ENCODE data around the gene TMEM131.

Gene TMEM131

GRCh38 chr2:97993926-97994325 lies 1.8 kb downstream of the TMEM131 start:
- no peak for DNase-seq
- H3K14ac ChIP-seq (ENCODE audit: low read length in 2 of 2): no peak overlapping the region
- H3K27me3 ChIP-seq (ENCODE audit: control insufficient read depth in 1 of 2, insufficient read depth in 1 of 2, low read length in 2 of 2): no peaks in the 10 kb centered on the region
- H2AFZ ChIP-seq (ENCODE audit: low read depth, low read length): no peak overlapping the region
- H3K27ac ChIP-seq (ENCODE audit: low read length, poor library complexity, severe bottlenecking): no peak overlapping the region
- no peak overlapping the region for H3K4ac ChIP-seq (ENCODE audit: low read depth in 1 of 2, low read length in 2 of 2)
- H2BK15ac ChIP-seq (ENCODE audit: low read depth, poor library complexity, severe bottlenecking): no peak overlapping the region
- no peak overlapping the region for H2AK5ac ChIP-seq (ENCODE audit: low read length, severe bottlenecking)
- no peak overlapping the region for H3K23ac ChIP-seq (ENCODE audit: low read length in 2 of 2)
- no peak overlapping the region for H2BK12ac ChIP-seq (ENCODE audit: low read length in 2 of 2)
- peak overlapping the region; percentile 79 for H3K4me2 ChIP-seq (ENCODE audit: low read length, poor library complexity, severe bottlenecking)
- H2BK120ac ChIP-seq (ENCODE audit: low read depth, low read length): no peak overlapping the region
- WGBS: 67% methylated on average over 5 of the region's 6 CpGs
- H3K9ac ChIP-seq (ENCODE audit: low read length): peak overlapping the region; percentile 95
- H3K9me3 ChIP-seq (ENCODE audit: control insufficient read depth, low read length): no peaks in the 10 kb centered on the region
- H2BK5ac ChIP-seq (ENCODE audit: low read depth, low read length, poor library complexity, severe bottlenecking): no peak overlapping the region
- H3K18ac ChIP-seq (ENCODE audit: low read depth in 1 of 2, low read length in 2 of 2): no peak overlapping the region
- H3K4me3 ChIP-seq (ENCODE audit: insufficient read depth in 1 of 2, low read depth in 1 of 2, low read length in 2 of 2): peak overlapping the region in 1 of 2 experiments; percentile 91
- H3K4me1 ChIP-seq (ENCODE audit: control insufficient read depth, insufficient read depth, low read depth, low read length): peaks cover 8% of the 10 kb centered on the region
- no peak overlapping the region for H4K8ac ChIP-seq (ENCODE audit: low read length)
- no peak overlapping the region for H4K91ac ChIP-seq (ENCODE audit: low read length)
- H3K36me3 ChIP-seq (ENCODE audit: control insufficient read depth in 1 of 2, insufficient read depth in 2 of 2, low read depth in 1 of 2, low read length in 2 of 2): no peaks in the 10 kb centered on the region
- peaks cover 2% of the 10 kb centered on the region for H3K79me1 ChIP-seq (replicated peaks; ENCODE audit: low read length, poor library complexity, severe bottlenecking)

DNA sequence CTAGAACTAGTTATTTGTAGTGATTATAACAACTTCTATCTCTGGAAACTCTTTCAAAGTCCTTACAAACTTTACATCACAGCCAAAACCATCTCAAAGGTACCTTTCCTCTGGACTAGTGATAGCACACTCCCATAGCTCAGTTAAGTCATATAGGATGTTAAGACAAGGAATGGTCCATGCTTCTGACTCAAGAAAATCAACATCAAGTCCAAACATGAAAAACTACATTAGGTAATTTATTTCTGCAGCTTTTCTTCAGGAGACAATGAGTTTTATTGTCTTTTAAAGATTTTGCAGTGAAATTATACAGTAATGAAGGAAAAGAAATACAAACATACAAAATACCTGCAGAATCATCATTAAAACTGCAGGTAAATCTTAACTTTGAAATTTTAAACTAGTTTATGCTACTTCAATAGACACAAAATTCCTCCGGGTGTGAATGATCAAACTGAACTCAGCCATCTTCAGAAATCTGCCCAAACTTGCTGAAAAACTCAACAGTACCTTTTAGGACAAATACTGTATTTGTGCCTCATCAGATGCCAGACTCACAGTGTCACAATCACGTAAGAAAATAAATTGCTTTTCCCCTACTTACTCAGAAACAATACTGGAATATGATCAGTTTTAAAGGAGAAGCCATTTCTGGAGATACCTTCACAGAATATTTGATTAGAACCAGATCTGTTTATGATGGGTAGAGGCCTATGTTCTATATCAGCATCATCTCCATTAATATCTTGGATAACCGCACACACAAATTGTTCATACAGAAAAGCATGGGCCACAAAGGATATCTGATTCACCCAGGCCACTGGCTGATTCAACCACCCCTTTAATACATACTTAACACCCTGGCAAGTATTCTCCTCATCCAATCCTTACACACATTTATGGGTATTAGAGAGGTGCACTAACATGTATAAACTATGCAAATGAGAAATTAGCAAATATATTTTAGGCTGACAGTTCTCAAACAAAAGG lies 2.6 kb downstream of the TMEM131 start:
- H2AFZ ChIP-seq (ENCODE audit: low read depth, low read length): no peak overlapping the region
- peak overlapping the region in 1 of 2 experiments; percentile 91 for H3K4me3 ChIP-seq (ENCODE audit: insufficient read depth in 1 of 2, low read depth in 1 of 2, low read length in 2 of 2)
- H2BK15ac ChIP-seq (ENCODE audit: low read depth, poor library complexity, severe bottlenecking): no peak overlapping the region
- no peak overlapping the region for H4K91ac ChIP-seq (ENCODE audit: low read length)
- no peak overlapping the region for H3K27ac ChIP-seq (ENCODE audit: low read length, poor library complexity, severe bottlenecking)
- no peak overlapping the region for H2BK12ac ChIP-seq (ENCODE audit: low read length in 2 of 2)
- WGBS: 72% methylated on average over 2 of the region's 3 CpGs
- no peak overlapping the region for H3K4ac ChIP-seq (ENCODE audit: low read depth in 1 of 2, low read length in 2 of 2)
- no peak overlapping the region for H3K23ac ChIP-seq (ENCODE audit: low read length in 2 of 2)
- H3K14ac ChIP-seq (ENCODE audit: low read length in 2 of 2): no peak overlapping the region
- H2BK120ac ChIP-seq (ENCODE audit: low read depth, low read length): no peak overlapping the region
- H3K79me1 ChIP-seq (replicated peaks; ENCODE audit: low read length, poor library complexity, severe bottlenecking): peaks cover 2% of the 10 kb centered on the region
- peak overlapping the region; percentile 95 for H3K9ac ChIP-seq (ENCODE audit: low read length)
- H3K4me1 ChIP-seq (ENCODE audit: control insufficient read depth, insufficient read depth, low read depth, low read length): peaks cover 8% of the 10 kb centered on the region
- H3K18ac ChIP-seq (ENCODE audit: low read depth in 1 of 2, low read length in 2 of 2): no peak overlapping the region
- H2AK5ac ChIP-seq (ENCODE audit: low read length, severe bottlenecking): no peak overlapping the region
- H3K36me3 ChIP-seq (ENCODE audit: control insufficient read depth in 1 of 2, insufficient read depth in 2 of 2, low read depth in 1 of 2, low read length in 2 of 2): no peaks in the 10 kb centered on the region
- peaks cover 5% of the 10 kb centered on the region for H3K9me3 ChIP-seq (ENCODE audit: control insufficient read depth, low read length)
- H4K8ac ChIP-seq (ENCODE audit: low read length): no peak overlapping the region
- H3K4me2 ChIP-seq (ENCODE audit: low read length, poor library complexity, severe bottlenecking): peak overlapping the region; percentile 18
- no peak for DNase-seq
- H3K27me3 ChIP-seq (ENCODE audit: control insufficient read depth in 1 of 2, insufficient read depth in 1 of 2, low read length in 2 of 2): no peaks in the 10 kb centered on the region
- no peak overlapping the region for H2BK5ac ChIP-seq (ENCODE audit: low read depth, low read length, poor library complexity, severe bottlenecking)

GRCh38 chr2:97991081-97991856 lies 4.5 kb downstream of the TMEM131 start:
- no peak overlapping the region for H3K4ac ChIP-seq (ENCODE audit: low read depth in 1 of 2, low read length in 2 of 2)
- peaks cover 2% of the 10 kb centered on the region for H3K79me1 ChIP-seq (replicated peaks; ENCODE audit: low read length, poor library complexity, severe bottlenecking)
- no peak overlapping the region for H3K9ac ChIP-seq (ENCODE audit: low read length)
- peaks cover 6% of the 10 kb centered on the region for H3K4me1 ChIP-seq (ENCODE audit: control insufficient read depth, insufficient read depth, low read depth, low read length)
- no peak overlapping the region for H2BK120ac ChIP-seq (ENCODE audit: low read depth, low read length)
- no peak overlapping the region for H3K27ac ChIP-seq (ENCODE audit: low read length, poor library complexity, severe bottlenecking)
- H4K91ac ChIP-seq (ENCODE audit: low read length): no peak overlapping the region
- H4K8ac ChIP-seq (ENCODE audit: low read length): no peak overlapping the region
- H3K27me3 ChIP-seq (ENCODE audit: control insufficient read depth in 1 of 2, insufficient read depth in 1 of 2, low read length in 2 of 2): no peaks in the 10 kb centered on the region
- H3K4me2 ChIP-seq (ENCODE audit: low read length, poor library complexity, severe bottlenecking): no peak overlapping the region
- H3K4me3 ChIP-seq (ENCODE audit: insufficient read depth in 1 of 2, low read depth in 1 of 2, low read length in 2 of 2): no peak overlapping the region
- 94% methylated on average over 6 of the region's 7 CpGs for WGBS
- no peak overlapping the region for H2BK12ac ChIP-seq (ENCODE audit: low read length in 2 of 2)
- peaks cover 11% of the 10 kb centered on the region for H3K9me3 ChIP-seq (ENCODE audit: control insufficient read depth, low read length)
- no peak overlapping the region for H3K23ac ChIP-seq (ENCODE audit: low read length in 2 of 2)
- H2BK5ac ChIP-seq (ENCODE audit: low read depth, low read length, poor library complexity, severe bottlenecking): no peak overlapping the region
- no peaks in the 10 kb centered on the region for H3K36me3 ChIP-seq (ENCODE audit: control insufficient read depth in 1 of 2, insufficient read depth in 2 of 2, low read depth in 1 of 2, low read length in 2 of 2)
- H3K14ac ChIP-seq (ENCODE audit: low read length in 2 of 2): no peak overlapping the region
- no peak overlapping the region for H2AK5ac ChIP-seq (ENCODE audit: low read length, severe bottlenecking)
- no peak overlapping the region for H2AFZ ChIP-seq (ENCODE audit: low read depth, low read length)
- H2BK15ac ChIP-seq (ENCODE audit: low read depth, poor library complexity, severe bottlenecking): no peak overlapping the region
- H3K18ac ChIP-seq (ENCODE audit: low read depth in 1 of 2, low read length in 2 of 2): no peak overlapping the region
- no peak for DNase-seq

DNA sequence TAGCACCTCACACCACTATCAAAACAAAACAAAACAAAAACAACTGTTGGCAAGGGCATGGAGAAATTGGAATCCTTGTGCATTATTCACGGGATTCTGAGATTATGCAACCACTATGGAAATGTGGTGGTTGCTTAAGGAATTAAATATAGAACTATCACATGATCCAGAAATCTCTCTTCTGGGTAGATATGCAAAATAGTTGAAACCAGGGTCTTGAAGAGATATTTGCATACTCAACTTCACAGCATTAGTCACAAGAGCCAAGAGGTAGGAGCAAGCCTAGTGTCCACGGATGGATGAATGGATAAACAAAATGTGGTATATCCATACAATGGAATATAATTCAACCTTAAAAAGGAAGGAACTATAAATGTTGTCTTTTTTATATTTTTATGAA lies 7.0 kb downstream of the TMEM131 start:
- Histone ChIP-seq H2BK5ac (ENCODE audit: low read depth, low read length, poor library complexity, severe bottlenecking) (no peak overlapping the region), H3K27me3 (ENCODE audit: control insufficient read depth in 1 of 2, insufficient read depth in 1 of 2, low read length in 2 of 2) (no peaks in the 10 kb centered on the region), H3K23ac (ENCODE audit: low read length in 2 of 2) (no peak overlapping the region), H2BK12ac (ENCODE audit: low read length in 2 of 2) (no peak overlapping the region), H2BK120ac (ENCODE audit: low read depth, low read length) (no peak overlapping the region), H3K27ac (ENCODE audit: low read length, poor library complexity, severe bottlenecking) (no peak overlapping the region), H4K8ac (ENCODE audit: low read length) (no peak overlapping the region), H3K4me2 (ENCODE audit: low read length, poor library complexity, severe bottlenecking) (no peak overlapping the region), H3K36me3 (ENCODE audit: control insufficient read depth in 1 of 2, insufficient read depth in 2 of 2, low read depth in 1 of 2, low read length in 2 of 2) (no peaks in the 10 kb centered on the region), H3K4ac (ENCODE audit: low read depth in 1 of 2, low read length in 2 of 2) (no peak overlapping the region), H3K9ac (ENCODE audit: low read length) (no peak overlapping the region), H3K14ac (ENCODE audit: low read length in 2 of 2) (no peak overlapping the region), H2AK5ac (ENCODE audit: low read length, severe bottlenecking) (no peak overlapping the region), H2AFZ (ENCODE audit: low read depth, low read length) (no peak overlapping the region), H3K9me3 (ENCODE audit: control insufficient read depth, low read length) (peaks cover 11% of the 10 kb centered on the region), H4K91ac (ENCODE audit: low read length) (no peak overlapping the region), H3K18ac (ENCODE audit: low read depth in 1 of 2, low read length in 2 of 2) (no peak overlapping the region), H3K79me1 (replicated peaks; ENCODE audit: low read length, poor library complexity, severe bottlenecking) (peaks cover 6% of the 10 kb centered on the region), H2BK15ac (ENCODE audit: low read depth, poor library complexity, severe bottlenecking) (no peak overlapping the region), H3K4me1 (ENCODE audit: control insufficient read depth, insufficient read depth, low read depth, low read length) (peaks cover 3% of the 10 kb centered on the region), H3K4me3 (ENCODE audit: insufficient read depth in 1 of 2, low read depth in 1 of 2, low read length in 2 of 2) (no peak overlapping the region)
- WGBS: no CpG with 5 or more reads among the region's 2 CpGs
- no peak for DNase-seq
